ENCODE results near the gene NUMA1.

GRCh38 chr11:72105888-72106287, 25.5 kb upstream of the NUMA1 start, which contains the start of gene TOMT:
- TF ChIP-seq, protein P1, sequence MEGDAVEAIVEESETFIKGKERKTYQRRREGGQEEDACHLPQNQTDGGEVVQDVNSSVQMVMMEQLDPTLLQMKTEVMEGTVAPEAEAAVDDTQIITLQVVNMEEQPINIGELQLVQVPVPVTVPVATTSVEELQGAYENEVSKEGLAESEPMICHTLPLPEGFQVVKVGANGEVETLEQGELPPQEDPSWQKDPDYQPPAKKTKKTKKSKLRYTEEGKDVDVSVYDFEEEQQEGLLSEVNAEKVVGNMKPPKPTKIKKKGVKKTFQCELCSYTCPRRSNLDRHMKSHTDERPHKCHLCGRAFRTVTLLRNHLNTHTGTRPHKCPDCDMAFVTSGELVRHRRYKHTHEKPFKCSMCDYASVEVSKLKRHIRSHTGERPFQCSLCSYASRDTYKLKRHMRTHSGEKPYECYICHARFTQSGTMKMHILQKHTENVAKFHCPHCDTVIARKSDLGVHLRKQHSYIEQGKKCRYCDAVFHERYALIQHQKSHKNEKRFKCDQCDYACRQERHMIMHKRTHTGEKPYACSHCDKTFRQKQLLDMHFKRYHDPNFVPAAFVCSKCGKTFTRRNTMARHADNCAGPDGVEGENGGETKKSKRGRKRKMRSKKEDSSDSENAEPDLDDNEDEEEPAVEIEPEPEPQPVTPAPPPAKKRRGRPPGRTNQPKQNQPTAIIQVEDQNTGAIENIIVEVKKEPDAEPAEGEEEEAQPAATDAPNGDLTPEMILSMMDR (IDR thresholded peaks at IDR 0.05): no peak
- TF ChIP-seq SIN3A (IDR thresholded peaks at IDR 0.05; ENCODE audit: borderline replicate concordance, insufficient read depth, low read depth, low read length): no peak
